WI38 (cell line): ENCODE measurements around the gene PCBP3.

Experiments
- H3K4me3 ChIP-seq: 2 replicates; pipeline ENCODE4 v1.5.1; 2011; ENCODE audit warnings: low read depth, mild to moderate bottlenecking, control low read depth, low read length
- CTCF ChIP-seq: IDR thresholded peaks from 2 replicates; pipeline ENCODE4 v1.5.1; 2012; ENCODE audit warnings: low read depth, mild to moderate bottlenecking, control low read depth, low read length

The PCBP3 gene

GRCh38 chr21:45788637-45789506 is 145.3 kb downstream of the PCBP3 start:
- TF ChIP-seq CTCF = no peak
- H3K4me3 ChIP-seq = no peak overlapping the region

DNA sequence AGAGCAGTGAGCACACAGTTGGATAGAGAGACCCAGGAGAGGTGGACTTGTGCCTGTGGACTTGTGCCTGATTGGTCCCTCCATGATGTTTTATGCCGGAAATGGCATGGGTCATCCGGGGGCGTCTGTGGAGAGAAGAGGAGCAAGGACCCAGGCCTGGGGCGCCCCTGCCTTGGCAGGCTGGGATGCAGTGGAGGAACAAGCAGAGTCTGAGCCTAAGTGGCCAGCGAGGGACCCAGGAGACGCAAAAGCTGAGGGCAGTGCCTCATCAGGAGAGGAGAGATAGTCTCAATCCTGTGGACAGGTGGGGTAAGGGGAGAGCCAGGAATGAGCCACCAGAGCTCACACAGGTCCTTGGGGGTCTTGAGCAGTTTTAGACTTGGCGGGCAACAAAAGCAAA is 146.9 kb downstream of the PCBP3 start:
- no peak overlapping the region for H3K4me3 ChIP-seq
- no peak for TF ChIP-seq CTCF

GRCh38 chr21:45791562-45792418 is 148.3 kb downstream of the PCBP3 start:
- no peak for TF ChIP-seq CTCF
- no peak overlapping the region for H3K4me3 ChIP-seq

DNA sequence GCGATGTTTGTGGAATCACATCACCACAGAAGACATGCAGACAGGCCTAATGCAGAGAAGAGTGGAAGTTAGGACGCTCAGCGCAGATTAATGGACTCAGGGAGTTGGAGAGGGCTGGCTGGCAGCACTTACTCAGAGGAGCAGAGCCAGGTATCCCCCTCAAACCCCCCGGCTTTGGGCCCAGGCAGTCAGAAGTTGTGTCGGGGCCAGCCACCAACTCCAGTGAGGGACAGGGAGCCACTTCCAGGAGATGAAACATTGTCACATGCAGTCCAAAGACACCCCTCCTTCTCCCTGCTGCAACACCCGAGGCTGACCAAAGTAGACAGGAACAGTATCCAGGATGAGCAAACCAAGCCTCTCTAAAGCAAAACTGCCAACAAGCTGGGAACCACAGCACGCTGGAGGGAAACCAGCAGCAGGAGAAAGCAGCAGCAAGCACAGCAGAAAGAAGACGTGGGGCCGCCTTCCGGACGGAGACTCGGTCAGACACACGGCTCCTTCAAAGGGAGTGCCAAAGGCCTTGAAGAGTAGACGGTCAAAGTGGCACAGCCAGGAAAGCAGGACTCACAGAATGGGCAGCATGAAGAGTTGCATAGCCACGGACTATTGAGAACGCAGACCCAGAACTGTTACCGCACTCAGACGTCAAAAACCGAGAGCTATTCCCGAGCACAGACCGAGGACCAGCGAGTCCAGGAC is 149.3 kb downstream of the PCBP3 start:
- H3K4me3 ChIP-seq = no peak overlapping the region
- no peak for TF ChIP-seq CTCF

- TF ChIP-seq CTCF = no peak
- H3K4me3 ChIP-seq = no peak overlapping the region
Observed at GRCh38 chr21:45794027-45794426, 150.5 kb downstream of the PCBP3 start.

DNA sequence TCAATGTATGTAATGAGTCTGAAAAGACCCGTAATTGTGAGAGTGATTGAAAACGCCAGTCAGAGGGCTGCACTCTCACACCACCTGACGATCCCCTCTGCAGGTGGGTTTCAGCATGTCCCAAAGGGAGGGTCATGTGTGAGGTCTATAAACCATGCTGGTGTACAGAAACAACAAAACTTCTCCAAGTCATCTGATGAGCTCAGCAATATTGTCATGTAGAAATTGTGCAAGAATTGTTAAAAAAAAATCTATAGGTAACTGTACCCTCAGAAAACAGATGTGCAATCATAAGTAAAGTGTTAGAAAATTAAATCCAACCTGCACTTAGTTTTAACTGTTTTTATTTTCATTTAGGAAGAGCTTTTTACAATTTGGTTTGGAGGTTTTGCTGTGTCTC is 152.5 kb downstream of the PCBP3 start:
- no peak for TF ChIP-seq CTCF
- no peak overlapping the region for H3K4me3 ChIP-seq
